Transverse colon (tissue), 4 donors: ENCODE data around the gene CETN3.

Source experiments
- EP300 ChIP-seq: sonication (generic); formaldehyde crosslinking; IDR thresholded peaks from one replicate; pipeline ENCODE4 v1.6.1; 2017; ENCODE audit warnings: antibody characterized with exemption, low read depth
- POLR2A ChIP-seq: fragments of 450-650 bp; IDR thresholded peaks from one replicate; pipeline ENCODE4 v1.6.1; 2016; ENCODE audit warnings: antibody characterized with exemption, mild to moderate bottlenecking, moderate library complexity
- POLR2AphosphoS5 ChIP-seq, 3 donors: sonication (generic); formaldehyde crosslinking; IDR thresholded peaks; one replicate each; pipeline ENCODE4 v1.6.1; 2016; ENCODE audit warnings: antibody characterized with exemption in 3 of 3
- TF ChIP-seq, protein P1 (sequence below), 5 experiments: fragments of 200-600 bp in 3 of 5; fragments of 450-650 bp in 2 of 5; sonication (generic) in 3 of 5; IDR thresholded peaks; 1 replicate in 2 of 5; 2 replicates in 3 of 5; pipeline ENCODE4 v1.5.1; 2016 to 2017; ENCODE audit warnings: antibody characterized with exemption in 5 of 5, inconsistent platforms in 3 of 5, mild to moderate bottlenecking in 2 of 5, moderate library complexity in 1 of 5

DNA sequence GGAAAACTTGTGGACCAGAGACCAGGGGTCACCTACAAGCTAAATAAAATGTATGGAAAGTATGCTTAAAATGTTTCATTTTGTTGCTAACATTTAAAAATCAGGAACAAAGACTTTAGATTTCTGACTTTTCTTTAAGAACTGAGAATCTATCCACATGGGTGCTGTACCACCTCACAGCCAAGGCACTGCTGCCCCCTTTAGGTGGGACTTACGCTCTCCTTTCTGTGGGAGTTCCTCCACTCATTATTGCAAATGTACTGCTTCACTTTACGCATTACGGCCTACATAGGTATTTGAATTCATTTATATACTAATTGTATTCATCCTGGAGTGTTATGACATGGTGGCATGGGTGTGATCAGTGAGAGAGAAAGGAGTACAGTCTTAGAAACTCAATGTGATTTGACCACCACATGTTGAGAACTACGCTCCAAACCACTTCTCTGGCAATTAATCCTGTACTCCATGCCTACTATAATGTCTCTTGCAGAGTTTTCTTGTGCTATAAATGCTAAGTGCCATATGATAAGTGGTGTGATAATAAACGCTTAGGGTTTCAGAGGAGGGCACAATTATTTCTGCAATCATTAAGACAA, 24.7 kb upstream of the CETN3 start:
- TF ChIP-seq, protein P1, sequence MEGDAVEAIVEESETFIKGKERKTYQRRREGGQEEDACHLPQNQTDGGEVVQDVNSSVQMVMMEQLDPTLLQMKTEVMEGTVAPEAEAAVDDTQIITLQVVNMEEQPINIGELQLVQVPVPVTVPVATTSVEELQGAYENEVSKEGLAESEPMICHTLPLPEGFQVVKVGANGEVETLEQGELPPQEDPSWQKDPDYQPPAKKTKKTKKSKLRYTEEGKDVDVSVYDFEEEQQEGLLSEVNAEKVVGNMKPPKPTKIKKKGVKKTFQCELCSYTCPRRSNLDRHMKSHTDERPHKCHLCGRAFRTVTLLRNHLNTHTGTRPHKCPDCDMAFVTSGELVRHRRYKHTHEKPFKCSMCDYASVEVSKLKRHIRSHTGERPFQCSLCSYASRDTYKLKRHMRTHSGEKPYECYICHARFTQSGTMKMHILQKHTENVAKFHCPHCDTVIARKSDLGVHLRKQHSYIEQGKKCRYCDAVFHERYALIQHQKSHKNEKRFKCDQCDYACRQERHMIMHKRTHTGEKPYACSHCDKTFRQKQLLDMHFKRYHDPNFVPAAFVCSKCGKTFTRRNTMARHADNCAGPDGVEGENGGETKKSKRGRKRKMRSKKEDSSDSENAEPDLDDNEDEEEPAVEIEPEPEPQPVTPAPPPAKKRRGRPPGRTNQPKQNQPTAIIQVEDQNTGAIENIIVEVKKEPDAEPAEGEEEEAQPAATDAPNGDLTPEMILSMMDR (IDR thresholded peaks at IDR 0.05), result peak; percentile 34 to 51 (median 48)
- TF ChIP-seq EP300, result no peak
- TF ChIP-seq POLR2A, result no peak
- no peak for TF ChIP-seq POLR2AphosphoS5 (IDR thresholded peaks at IDR 0.05)
